ENCODE results near the gene B3GNT2. TPM values are rescaled to one million over a fixed set of nuclear protein-coding genes. Genes with fewer than 3 reads are reported as not detected.

Gene B3GNT2
- total and polyA plus RNA-seq, 12 donors, result 10.4 to 33.5 (median 17.0) TPM

GRCh38 chr2:62192811-62193210, 3.1 kb upstream of the B3GNT2 start:
- H3K36me3 ChIP-seq, result no peaks in the 10 kb centered on the region
- no peak overlapping the region for H3K4me3 ChIP-seq
- H3K9me3 ChIP-seq, result no peaks in the 10 kb centered on the region
- DNase-seq (no peak), ATAC-seq (no peak)
- 83 to 95% methylated on average over 1 of the region's 1 CpG for WGBS, 2 donors
- TF ChIP-seq CTCF (IDR thresholded peaks at IDR 0.05), result no peak
- H3K27ac ChIP-seq, result peak overlapping the region in 1 of 10 donors; percentile 3
- intact Hi-C loops (cut with DNase I), result loop anchor here in 8 of 10 donors (5.0 to 10.0 kb wide), 9 partner anchors 92 to 658 kb away; partner anchors contain the start of gene XPO1 (in 1 of the 8)
- H3K27me3 ChIP-seq, result no peaks in the 10 kb centered on the region
- peaks cover 0 to 41% (median 18%) of the 10 kb centered on the region in 9 donors for H3K4me1 ChIP-seq

- ATAC-seq (peak in 7 of 8 donors; percentile 0 to 45 (median 23)), DNase-seq (peak in 1 of 2 donors; percentile 27)
These were observed 1.1 kb upstream of the B3GNT2 start for GRCh38 chr2:62194558-62195420.

GRCh38 chr2:62196278-62196901, 475 bp downstream of the B3GNT2 start:
- H3K27ac ChIP-seq, result peak overlapping the region; percentile 91 to 97 (median 95)
- H3K4me3 ChIP-seq, result peak overlapping the region; percentile 62 to 99 (median 92)
- H3K27me3 ChIP-seq, result no peaks in the 10 kb centered on the region
- H3K36me3 ChIP-seq, result no peaks in the 10 kb centered on the region
- TF ChIP-seq CTCF (IDR thresholded peaks at IDR 0.05), result peak in 1 of 9 donors; percentile 8
- intact Hi-C loops (cut with DNase I), result loop anchor here in 9 of 10 donors (2.0 to 10.0 kb wide), 14 partner anchors 88 to 662 kb away; partner anchors contain the start of gene XPO1 (in 1 of the 9)
- no peaks in the 10 kb centered on the region for H3K9me3 ChIP-seq
- H3K4me1 ChIP-seq, result peaks cover 0 to 56% (median 46%) of the 10 kb centered on the region in 9 donors
- 0% methylated on average over 47 to 63 of the region's 63 CpGs for WGBS, 2 donors
- ATAC-seq, result peak; percentile 37 to 74 (median 52)
- DNase-seq, result peak; percentile 49 to 61

More at GRCh38 chr2:62194558-62195420, 1.1 kb upstream of the B3GNT2 start:
- TF ChIP-seq CTCF (IDR thresholded peaks at IDR 0.05), result no peak
- intact Hi-C loops (cut with DNase I), result loop anchor here in 9 of 10 donors (5.0 to 10.0 kb wide), 13 partner anchors 90 to 660 kb away; partner anchors contain the start of gene XPO1 (in 1 of the 9)
- Histone ChIP-seq H3K27ac (peak overlapping the region; percentile 91 to 97 (median 95)), H3K9me3 (no peaks in the 10 kb centered on the region), H3K4me3 (peak overlapping the region; percentile 62 to 99 (median 92)), H3K27me3 (no peaks in the 10 kb centered on the region), H3K4me1 (peaks cover 0 to 45% (median 31%) of the 10 kb centered on the region in 9 donors), H3K36me3 (no peaks in the 10 kb centered on the region)
- WGBS, 2 donors, result 55 to 59% methylated on average over 51 of the region's 51 CpGs

Data from heart right ventricle (tissue), 16 donors.